Esophagus squamous epithelium (tissue), 4 donors: ENCODE measurements around the gene LAMP1.

Source experiments
- CTCF ChIP-seq, 6 experiments: fragments of 450-650 bp in 4 of 6; fragments of 200-600 bp in 2 of 6; sonication (generic) in 2 of 6; IDR thresholded peaks; one replicate each; pipeline ENCODE4 v1.5.1; 2016 to 2019; ENCODE audit warnings: antibody characterized with exemption in 6 of 6, mild to moderate bottlenecking in 4 of 6, moderate library complexity in 4 of 6
- POLR2A ChIP-seq, 4 donors: fragments of 450-650 bp; IDR thresholded peaks; one replicate each; pipeline ENCODE4 v1.6.1; 2017; ENCODE audit warnings: antibody characterized with exemption in 4 of 4, mild to moderate bottlenecking in 4 of 4, moderate library complexity in 3 of 4

GRCh38 chr13:113351514-113352026 lies 54.5 kb downstream of the LAMP1 start:
- TF ChIP-seq CTCF (IDR thresholded peaks at IDR 0.05) (no peak), POLR2A (IDR thresholded peaks at IDR 0.05) (no peak)
